OCI-LY7 (cell line): ENCODE results near the gene METAP1D.

Experiments
- CTCF ChIP-seq: fragments of 200-600 bp; sonication (generic); conservative IDR thresholded peaks from 2 replicates; pipeline ENCODE4 v1.5.1; 2014; ENCODE audit warnings: mild to moderate bottlenecking, antibody characterized with exemption, low read length, moderate library complexity, mixed read lengths
- EZH2phosphoT487 ChIP-seq: fragments of 200-600 bp; sonication (generic); IDR thresholded peaks from 2 replicates; pipeline ENCODE4 v1.6.1; 2018; ENCODE audit warnings: low read depth, borderline replicate concordance, mild to moderate bottlenecking, mixed run types, antibody characterized with exemption, low read length, moderate library complexity, mixed read lengths

- TF ChIP-seq EZH2phosphoT487 (no peak), CTCF (no peak)
Measured at GRCh38 chr2:172098287-172098649, 98.5 kb downstream of the METAP1D start.
